ENCODE results near the gene FAM118B.
"Not testable (repeated sequence)": the region's sequence is repeated elsewhere in the genome, so short reads cannot be mapped to it uniquely, and the experiment has no call there.

The FAM118B gene

GRCh38 chr11:126303623-126304456, 92.3 kb downstream of the FAM118B start, which contains the start of gene DCPS:
Gene DCPS, plus strand, starts transcription at chr11:126304060. Its CDS starts 21 bp downstream, at chr11:126304081.
- H3K4me3 ChIP-seq (ENCODE audit: low read depth, low read length), result peak within 1 kb of the TSS; percentile 85
- no peak for TF ChIP-seq CTCF (IDR thresholded peaks at IDR 0.05; ENCODE audit: low read depth, low read length)

GRCh38 chr11:126304457-126305075, 93.0 kb downstream of the FAM118B start:
- TF ChIP-seq CTCF (IDR thresholded peaks at IDR 0.05; ENCODE audit: low read depth, low read length), result no peak
- H3K4me3 ChIP-seq (ENCODE audit: low read depth, low read length), result peak overlapping the region; percentile 85

- no peak for TF ChIP-seq CTCF (IDR thresholded peaks at IDR 0.05; ENCODE audit: low read depth, low read length)
Observed at GRCh38 chr11:126305699-126306098, 94.1 kb downstream of the FAM118B start.

GRCh38 chr11:126307706-126308105, 96.1 kb downstream of the FAM118B start:
- H3K4me3 ChIP-seq (ENCODE audit: low read depth, low read length), result no peak overlapping the region
- peak; percentile 12; the same call in 1 of the 2 replicates for TF ChIP-seq CTCF (IDR thresholded peaks at IDR 0.05; ENCODE audit: low read depth, low read length)

More at GRCh38 chr11:126305699-126306098, 94.1 kb downstream of the FAM118B start:
- no peak overlapping the region for H3K4me3 ChIP-seq (ENCODE audit: low read depth, low read length)

GRCh38 chr11:126308271-126308671, 96.7 kb downstream of the FAM118B start:
- TF ChIP-seq CTCF (IDR thresholded peaks at IDR 0.05; ENCODE audit: low read depth, low read length), result no peak
- no peak overlapping the region for H3K4me3 ChIP-seq (ENCODE audit: low read depth, low read length)

GRCh38 chr11:126308771-126309170, 97.2 kb downstream of the FAM118B start:
- not testable (repeated sequence) for H3K4me3 ChIP-seq (ENCODE audit: low read depth, low read length)

GRCh38 chr11:126310200-126310991, 98.8 kb downstream of the FAM118B start:
- H3K4me3 ChIP-seq (ENCODE audit: low read depth, low read length), result no peak overlapping the region
- TF ChIP-seq CTCF (IDR thresholded peaks at IDR 0.05; ENCODE audit: low read depth, low read length), result peak; percentile 76
